Right lobe of liver (tissue), 4 donors: ENCODE results near the gene UBAC2.

Experiments
- CTCF ChIP-seq, 4 donors: fragments of 200-600 bp in 3 of 4; fragments of 450-650 bp in 1 of 4; IDR thresholded peaks; one replicate each; pipeline versions ENCODE4 v1.5.1 to v1.8.0; 2016 to 2022; ENCODE audit warnings: antibody characterized with exemption in 4 of 4, mild to moderate bottlenecking in 2 of 4
- POLR2A ChIP-seq: fragments of 450-650 bp; IDR thresholded peaks from one replicate; pipeline ENCODE4 v1.6.1; 2017; ENCODE audit warnings: antibody characterized with exemption, mild to moderate bottlenecking
- donor health status: DM: no; HTN: no; CAD: no.
- donor health status: DM: no; HTN: no; CAD: no.
- donor health status: DM: no; HTN: yes; CAD: no.

- TF ChIP-seq CTCF (IDR thresholded peaks at IDR 0.05): no peak
- TF ChIP-seq POLR2A: no peak
Measured at GRCh38 chr13:99288089-99288488, 87.4 kb downstream of the UBAC2 start.
